RWPE1 (cell line): ENCODE measurements around the gene PATJ.
"Not testable (repeated sequence)": the region's sequence is repeated elsewhere in the genome, so short reads cannot be mapped to it uniquely, and the experiment has no call there.

Experiments
- CTCF ChIA-PET: fragments of 350-600 bp; sonication (Branson Sonifier 250); formaldehyde crosslinking; extraction: SDS; loops from one replicate; lab custom pipeline; 2021; lab: Yijun Ruan, JAX
- POLR2A ChIA-PET: fragments of 400-600 bp; formaldehyde crosslinking; extraction: SDS; loops from one replicate; lab custom pipeline; 2020; ENCODE audit warnings: antibody characterized with exemption; ENCODE audit not compliant: low non-redundant PET; lab: Yijun Ruan, JAX
- DNase-seq: peaks from one replicate; pipeline ENCODE4 v3.0.0; 2012; ENCODE audit warnings: low spot score
- H3K27ac ChIP-seq: fragments of 450-650 bp; 2 replicates; pipeline ENCODE4 v1.5.1; 2017
- TF ChIP-seq, protein P1 (sequence below): fragments of 450-650 bp; conservative IDR thresholded peaks from 2 replicates; pipeline ENCODE4 v1.5.1; 2017; ENCODE audit warnings: low read depth, mild to moderate bottlenecking

The PATJ gene

DNA sequence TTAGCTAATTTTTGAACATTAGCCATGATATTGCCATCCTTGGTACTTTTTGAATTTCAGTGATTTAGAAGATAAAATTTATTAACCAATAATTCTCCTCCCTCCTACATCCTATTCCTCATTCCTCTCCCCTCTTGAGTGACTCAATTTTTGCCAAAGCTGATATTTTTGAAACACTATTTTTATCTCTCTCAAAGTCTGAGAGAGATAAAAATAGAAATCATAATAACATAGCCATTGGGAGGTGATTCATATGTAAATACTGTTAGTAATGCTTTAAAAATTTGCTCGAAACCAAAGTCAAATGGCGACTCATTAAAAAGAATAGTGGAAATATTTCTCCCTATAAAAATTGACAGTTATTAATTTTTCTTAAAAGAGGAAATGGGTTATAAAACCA is 97.4 kb downstream of the PATJ start:
- no peak overlapping the region for H3K27ac ChIP-seq
- peak; percentile 15 for DNase-seq
- CTCF ChIA-PET = no interaction called here
- TF ChIP-seq, protein P1, sequence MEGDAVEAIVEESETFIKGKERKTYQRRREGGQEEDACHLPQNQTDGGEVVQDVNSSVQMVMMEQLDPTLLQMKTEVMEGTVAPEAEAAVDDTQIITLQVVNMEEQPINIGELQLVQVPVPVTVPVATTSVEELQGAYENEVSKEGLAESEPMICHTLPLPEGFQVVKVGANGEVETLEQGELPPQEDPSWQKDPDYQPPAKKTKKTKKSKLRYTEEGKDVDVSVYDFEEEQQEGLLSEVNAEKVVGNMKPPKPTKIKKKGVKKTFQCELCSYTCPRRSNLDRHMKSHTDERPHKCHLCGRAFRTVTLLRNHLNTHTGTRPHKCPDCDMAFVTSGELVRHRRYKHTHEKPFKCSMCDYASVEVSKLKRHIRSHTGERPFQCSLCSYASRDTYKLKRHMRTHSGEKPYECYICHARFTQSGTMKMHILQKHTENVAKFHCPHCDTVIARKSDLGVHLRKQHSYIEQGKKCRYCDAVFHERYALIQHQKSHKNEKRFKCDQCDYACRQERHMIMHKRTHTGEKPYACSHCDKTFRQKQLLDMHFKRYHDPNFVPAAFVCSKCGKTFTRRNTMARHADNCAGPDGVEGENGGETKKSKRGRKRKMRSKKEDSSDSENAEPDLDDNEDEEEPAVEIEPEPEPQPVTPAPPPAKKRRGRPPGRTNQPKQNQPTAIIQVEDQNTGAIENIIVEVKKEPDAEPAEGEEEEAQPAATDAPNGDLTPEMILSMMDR = no peak
- POLR2A ChIA-PET = no interaction called here

- DNase-seq = no peak
- H3K27ac ChIP-seq = no peak overlapping the region
- POLR2A ChIA-PET = no interaction called here
- TF ChIP-seq, protein P1 = no peak
- CTCF ChIA-PET = no interaction called here
Observed at GRCh38 chr1:61842036-61842435, 99.8 kb downstream of the PATJ start.

DNA sequence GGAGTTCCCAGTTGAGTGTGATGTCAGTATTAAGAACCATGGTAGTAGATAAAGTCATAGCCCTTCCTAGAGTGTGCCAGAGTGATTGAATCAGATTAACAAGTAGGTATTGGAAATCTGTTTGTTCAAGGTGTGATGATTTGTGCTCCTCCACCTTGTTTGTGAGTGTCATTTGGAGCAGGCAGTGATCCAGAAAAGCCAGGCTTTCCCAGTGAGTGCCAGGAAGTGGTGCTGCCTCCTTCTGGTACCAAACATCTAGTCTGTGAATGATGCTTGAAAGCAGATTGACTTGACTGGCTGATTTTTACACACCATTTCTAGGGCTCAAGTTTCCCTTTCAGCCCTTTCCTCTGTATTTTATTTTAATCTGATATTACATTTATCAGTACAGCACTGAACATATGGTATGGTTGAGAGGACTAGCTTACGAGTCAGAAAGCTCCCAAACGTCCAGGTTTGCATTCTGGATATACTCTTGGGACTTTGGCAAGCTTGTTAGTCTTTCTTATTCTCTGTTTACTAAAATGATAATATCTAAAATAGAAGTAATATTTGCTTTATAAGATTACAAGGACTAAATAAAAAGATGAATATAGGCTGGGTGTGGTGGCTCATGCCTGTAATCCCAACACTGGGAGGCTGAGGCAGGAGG is 100.7 kb downstream of the PATJ start:
- DNase-seq = no peak
- ChIA-PET POLR2A (no interaction called here), CTCF (no interaction called here)

DNA sequence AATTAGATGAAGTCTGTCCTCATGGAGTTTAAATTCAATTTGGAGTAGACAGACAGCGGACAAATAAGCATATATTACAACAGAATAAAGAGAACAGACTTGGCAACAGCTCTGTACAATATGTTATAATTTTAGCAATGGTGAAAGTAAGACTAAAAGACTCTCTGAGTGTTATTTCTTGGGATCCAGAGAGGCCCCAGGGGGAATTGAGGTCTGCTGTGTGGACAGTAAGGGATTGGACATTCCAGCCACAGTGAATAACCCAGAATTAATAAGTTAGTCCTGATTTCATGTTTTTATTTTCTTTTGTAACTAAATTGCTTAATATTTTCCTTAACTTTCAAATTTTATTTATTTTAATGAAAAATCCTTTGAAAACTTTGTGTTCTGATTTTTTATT is 101.7 kb downstream of the PATJ start:
- ChIA-PET CTCF (no interaction called here), POLR2A (no interaction called here)
- TF ChIP-seq, protein P1 = no peak

More for the DNA sequence above, 100.7 kb downstream of the PATJ start:
- H3K27ac ChIP-seq = no peak overlapping the region
- TF ChIP-seq, protein P1 = no peak

GRCh38 chr1:61844664-61845063 is 102.4 kb downstream of the PATJ start:
- H3K27ac ChIP-seq, POLR2A ChIA-PET, DNase-seq, CTCF ChIA-PET: not testable (repeated sequence)

More for the DNA sequence above, 101.7 kb downstream of the PATJ start:
- no peak for DNase-seq
- no peak overlapping the region for H3K27ac ChIP-seq

DNA sequence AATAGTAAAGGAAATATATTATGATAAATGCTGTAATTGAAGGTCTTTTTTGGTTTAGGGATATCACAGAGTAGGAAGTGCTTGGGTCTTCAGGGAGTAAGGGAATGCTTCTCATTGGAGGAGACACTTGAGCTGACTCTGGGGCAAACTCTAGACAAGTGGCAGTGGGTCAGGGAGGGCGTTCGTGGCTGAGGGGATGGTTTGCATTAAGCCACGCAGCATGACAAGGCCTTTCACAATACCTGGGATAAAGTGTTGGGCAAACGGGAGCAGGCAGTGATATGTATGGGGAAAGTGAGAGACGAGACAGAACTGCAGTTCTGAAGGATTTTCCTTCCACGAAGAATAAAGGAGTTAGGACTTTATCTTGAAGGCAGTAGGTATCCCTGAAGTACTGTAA is 109.0 kb downstream of the PATJ start:
- ChIA-PET POLR2A (no interaction called here), CTCF (interaction anchor here (0.6 to 1.2 kb wide), 3 partner anchors 31 to 801 kb away, joined by 3 to 4 read pairs (median 3); no protein-coding TSS in a partner anchor)
- TF ChIP-seq, protein P1 = no peak
- H3K27ac ChIP-seq = no peak overlapping the region
- DNase-seq = no peak
